ENCODE measurements around the gene TOMM70. TPM values are rescaled to one million over a fixed set of nuclear protein-coding genes. Genes with fewer than 3 reads are reported as not detected.

Gene TOMM70
- total and polyA plus RNA-seq, 2 donors from 2014 or later = 27.6 to 42.7 TPM

GRCh38 chr3:100335434-100335833, 65.5 kb downstream of the TOMM70 start:
- DNase-seq (peak in 3 of 5 donors; percentile 10 to 48 (median 29)), FAIRE-seq (no peak)
- no peaks in the 10 kb centered on the region for H3K9me3 ChIP-seq (ENCODE audit: control insufficient read depth in 2 of 3, insufficient read depth in 1 of 3, low read length in 3 of 3)
- H3K27me3 ChIP-seq (ENCODE audit: control insufficient read depth, insufficient read depth, low read length) = no peaks in the 10 kb centered on the region
- H3K36me3 ChIP-seq (ENCODE audit: control insufficient read depth in 2 of 3, insufficient read depth in 3 of 3, low read length in 3 of 3) = peaks cover 0 to 6% (median 2%) of the 10 kb centered on the region in 3 donors
- H3K4me1 ChIP-seq (ENCODE audit: control insufficient read depth in 2 of 3, insufficient read depth in 2 of 3, low read depth in 1 of 3, low read length in 3 of 3) = peaks cover 0 to 9% (median 0%) of the 10 kb centered on the region in 3 donors
- peak overlapping the region in 2 of 3 donors; percentile 53 to 72 for H3K9ac ChIP-seq (ENCODE audit: low read length in 3 of 3)
- peak overlapping the region; percentile 63 to 94 (median 71) for H3K4me3 ChIP-seq (ENCODE audit: low read length in 3 of 3)
- H3K27ac ChIP-seq (ENCODE audit: low read depth in 2 of 2, low read length in 2 of 2) = peak overlapping the region in 1 of 2 donors; percentile 54
- intact Hi-C loops (cut with DNase I) = no loop called here
- TF ChIP-seq CTCF (IDR thresholded peaks at IDR 0.05; ENCODE audit: borderline replicate concordance, extremely low read depth, insufficient read depth) = no peak

- intact Hi-C loops (cut with DNase I) = no loop called here
- DNase-seq (peak; percentile 88 to 94 (median 94)), FAIRE-seq (no peak)
- Histone ChIP-seq H3K9me3 (ENCODE audit: control insufficient read depth in 2 of 3, insufficient read depth in 1 of 3, low read length in 3 of 3) (no peaks in the 10 kb centered on the region), H3K36me3 (ENCODE audit: control insufficient read depth in 2 of 3, insufficient read depth in 3 of 3, low read length in 3 of 3) (peaks cover 0 to 1% (median under 1%) of the 10 kb centered on the region in 3 donors), H3K27me3 (ENCODE audit: control insufficient read depth, insufficient read depth, low read length) (no peaks in the 10 kb centered on the region), H3K27ac (ENCODE audit: low read depth in 2 of 2, low read length in 2 of 2) (peak within 1 kb of the TSS; percentile 54 to 77), H3K4me1 (ENCODE audit: control insufficient read depth in 2 of 3, insufficient read depth in 2 of 3, low read depth in 1 of 3, low read length in 3 of 3) (peaks cover 0 to 9% (median 0%) of the 10 kb centered on the region in 3 donors), H3K9ac (ENCODE audit: low read length in 3 of 3) (peak within 1 kb of the TSS; percentile 82 to 98 (median 94)), H3K4me3 (ENCODE audit: low read length in 3 of 3) (peak within 1 kb of the TSS; percentile 71 to 96 (median 94))
- no peak for TF ChIP-seq CTCF (IDR thresholded peaks at IDR 0.05; ENCODE audit: borderline replicate concordance, extremely low read depth, insufficient read depth)
Observed at GRCh38 chr3:100334488-100335351, 66.2 kb downstream of the TOMM70 start, which contains the start of gene NIT2. NIT2 (plus strand) TSS chr3:100334757; CDS start chr3:100334792, 35 bp downstream.

GRCh38 chr3:100333970-100334487, 66.9 kb downstream of the TOMM70 start:
- intact Hi-C loops (cut with DNase I) = no loop called here
- Histone ChIP-seq H3K27me3 (ENCODE audit: control insufficient read depth, insufficient read depth, low read length) (no peaks in the 10 kb centered on the region), H3K27ac (ENCODE audit: low read depth in 2 of 2, low read length in 2 of 2) (peak overlapping the region; percentile 34 to 77), H3K9ac (ENCODE audit: low read length in 3 of 3) (peak overlapping the region; percentile 50 to 98 (median 94)), H3K9me3 (ENCODE audit: control insufficient read depth in 2 of 3, insufficient read depth in 1 of 3, low read length in 3 of 3) (no peaks in the 10 kb centered on the region), H3K4me1 (ENCODE audit: control insufficient read depth in 2 of 3, insufficient read depth in 2 of 3, low read depth in 1 of 3, low read length in 3 of 3) (peaks cover 0 to 9% (median 0%) of the 10 kb centered on the region in 3 donors), H3K4me3 (ENCODE audit: low read length in 3 of 3) (peak overlapping the region; percentile 70 to 96 (median 94)), H3K36me3 (ENCODE audit: control insufficient read depth in 2 of 3, insufficient read depth in 3 of 3, low read length in 3 of 3) (no peaks in the 10 kb centered on the region)
- no peak for FAIRE-seq
- no peak for TF ChIP-seq CTCF (IDR thresholded peaks at IDR 0.05; ENCODE audit: borderline replicate concordance, extremely low read depth, insufficient read depth)
- no peak for DNase-seq
